ENCODE measurements around the gene ANGPTL2.

GRCh38 chr9:127130661-127131538 is 8.5 kb upstream of the ANGPTL2 start:
- no peak for TF ChIP-seq TAF1 (IDR thresholded peaks at IDR 0.05; ENCODE audit: borderline replicate concordance, insufficient read depth, low read length)
- TF ChIP-seq, protein P1, sequence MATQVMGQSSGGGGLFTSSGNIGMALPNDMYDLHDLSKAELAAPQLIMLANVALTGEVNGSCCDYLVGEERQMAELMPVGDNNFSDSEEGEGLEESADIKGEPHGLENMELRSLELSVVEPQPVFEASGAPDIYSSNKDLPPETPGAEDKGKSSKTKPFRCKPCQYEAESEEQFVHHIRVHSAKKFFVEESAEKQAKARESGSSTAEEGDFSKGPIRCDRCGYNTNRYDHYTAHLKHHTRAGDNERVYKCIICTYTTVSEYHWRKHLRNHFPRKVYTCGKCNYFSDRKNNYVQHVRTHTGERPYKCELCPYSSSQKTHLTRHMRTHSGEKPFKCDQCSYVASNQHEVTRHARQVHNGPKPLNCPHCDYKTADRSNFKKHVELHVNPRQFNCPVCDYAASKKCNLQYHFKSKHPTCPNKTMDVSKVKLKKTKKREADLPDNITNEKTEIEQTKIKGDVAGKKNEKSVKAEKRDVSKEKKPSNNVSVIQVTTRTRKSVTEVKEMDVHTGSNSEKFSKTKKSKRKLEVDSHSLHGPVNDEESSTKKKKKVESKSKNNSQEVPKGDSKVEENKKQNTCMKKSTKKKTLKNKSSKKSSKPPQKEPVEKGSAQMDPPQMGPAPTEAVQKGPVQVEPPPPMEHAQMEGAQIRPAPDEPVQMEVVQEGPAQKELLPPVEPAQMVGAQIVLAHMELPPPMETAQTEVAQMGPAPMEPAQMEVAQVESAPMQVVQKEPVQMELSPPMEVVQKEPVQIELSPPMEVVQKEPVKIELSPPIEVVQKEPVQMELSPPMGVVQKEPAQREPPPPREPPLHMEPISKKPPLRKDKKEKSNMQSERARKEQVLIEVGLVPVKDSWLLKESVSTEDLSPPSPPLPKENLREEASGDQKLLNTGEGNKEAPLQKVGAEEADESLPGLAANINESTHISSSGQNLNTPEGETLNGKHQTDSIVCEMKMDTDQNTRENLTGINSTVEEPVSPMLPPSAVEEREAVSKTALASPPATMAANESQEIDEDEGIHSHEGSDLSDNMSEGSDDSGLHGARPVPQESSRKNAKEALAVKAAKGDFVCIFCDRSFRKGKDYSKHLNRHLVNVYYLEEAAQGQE (IDR thresholded peaks at IDR 0.05; ENCODE audit: insufficient read depth in 1 of 2, low read depth in 2 of 2, low read length in 2 of 2) = no peak
- TF ChIP-seq POLR2AphosphoS5 (IDR thresholded peaks at IDR 0.05; ENCODE audit: low read depth, low read length) = no peak
- no peak for TF ChIP-seq FOXP2 (optimal IDR thresholded peaks at IDR 0.05; ENCODE audit: borderline replicate concordance, extremely low read depth, extremely low read length, insufficient read depth)

Measured in PFSK-1 (cell line).